GM13977 (cell line): ENCODE measurements around the gene GRAMD2B.
"Not testable (repeated sequence)": the region's sequence is repeated elsewhere in the genome, so short reads cannot be mapped to it uniquely, and the experiment has no call there.

Experiments
- DNase-seq: peaks from one replicate; pipeline ENCODE4 v3.0.0; 2012; ENCODE audit warnings: low spot score
- in situ Hi-C: fragments of 300-500 bp; cut with MboI; formaldehyde crosslinking; loops from one replicate; pipeline ENCODE4 v1.12.0; 2022; ENCODE audit warnings: low sequenced_read_pairs, low pct_unique_long_range_greater_than_20kb, mixed read lengths, inconsistent platforms; ENCODE audit not compliant: unreplicated experiment
- TF ChIP-seq, protein P1 (sequence below): IDR thresholded peaks from 2 replicates; pipeline ENCODE4 v1.5.1; 2012; ENCODE audit warnings: mild to moderate bottlenecking, control low read depth; ENCODE audit not compliant: insufficient read depth; ENCODE audit errors: extremely low read depth, missing control alignments

Gene GRAMD2B

DNA sequence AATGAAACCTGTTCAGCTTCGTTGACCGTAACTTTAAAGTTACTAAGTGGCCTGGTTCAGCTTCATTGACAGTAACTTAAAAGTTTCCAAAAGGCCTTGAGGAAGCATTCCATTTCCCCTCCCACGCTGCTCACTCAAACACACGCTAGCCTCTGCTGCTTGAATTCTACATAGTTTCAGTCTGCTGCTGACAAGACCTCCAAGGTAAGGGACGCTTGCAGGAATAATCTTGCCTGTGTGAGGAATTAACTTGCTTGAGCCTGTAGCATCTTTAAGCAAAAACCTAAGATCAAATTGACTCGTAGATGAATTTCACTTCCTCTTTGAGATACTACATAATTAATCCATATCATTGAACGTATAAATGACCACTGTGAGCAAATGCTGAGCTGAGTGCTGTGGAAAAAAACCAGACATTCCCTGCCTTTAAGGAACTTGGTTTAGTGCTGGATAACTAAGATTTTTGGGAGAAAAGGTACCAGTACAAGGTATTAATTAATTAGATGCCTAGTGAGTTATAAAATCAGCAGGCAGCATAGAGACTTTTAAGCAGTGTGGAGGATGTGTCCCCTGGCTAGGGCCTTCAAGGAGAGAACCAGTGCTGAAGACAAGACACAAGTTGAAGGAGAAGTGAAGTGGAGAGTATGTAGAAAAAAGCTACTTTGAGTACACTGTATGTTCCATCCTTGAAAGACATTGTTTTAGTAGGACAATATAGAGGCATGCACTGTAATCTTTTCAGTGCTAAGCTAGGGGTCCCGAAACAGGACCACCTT, 39.2 kb downstream of the GRAMD2B start:
- DNase-seq, result peak; percentile 32
- TF ChIP-seq, protein P1, sequence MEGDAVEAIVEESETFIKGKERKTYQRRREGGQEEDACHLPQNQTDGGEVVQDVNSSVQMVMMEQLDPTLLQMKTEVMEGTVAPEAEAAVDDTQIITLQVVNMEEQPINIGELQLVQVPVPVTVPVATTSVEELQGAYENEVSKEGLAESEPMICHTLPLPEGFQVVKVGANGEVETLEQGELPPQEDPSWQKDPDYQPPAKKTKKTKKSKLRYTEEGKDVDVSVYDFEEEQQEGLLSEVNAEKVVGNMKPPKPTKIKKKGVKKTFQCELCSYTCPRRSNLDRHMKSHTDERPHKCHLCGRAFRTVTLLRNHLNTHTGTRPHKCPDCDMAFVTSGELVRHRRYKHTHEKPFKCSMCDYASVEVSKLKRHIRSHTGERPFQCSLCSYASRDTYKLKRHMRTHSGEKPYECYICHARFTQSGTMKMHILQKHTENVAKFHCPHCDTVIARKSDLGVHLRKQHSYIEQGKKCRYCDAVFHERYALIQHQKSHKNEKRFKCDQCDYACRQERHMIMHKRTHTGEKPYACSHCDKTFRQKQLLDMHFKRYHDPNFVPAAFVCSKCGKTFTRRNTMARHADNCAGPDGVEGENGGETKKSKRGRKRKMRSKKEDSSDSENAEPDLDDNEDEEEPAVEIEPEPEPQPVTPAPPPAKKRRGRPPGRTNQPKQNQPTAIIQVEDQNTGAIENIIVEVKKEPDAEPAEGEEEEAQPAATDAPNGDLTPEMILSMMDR, result no peak
- in situ Hi-C loops, result no loop called here

- no peak for DNase-seq
- in situ Hi-C loops, result no loop called here
- TF ChIP-seq, protein P1, result no peak
Measured at GRCh38 chr5:126464016-126464415, 40.8 kb downstream of the GRAMD2B start.

DNA sequence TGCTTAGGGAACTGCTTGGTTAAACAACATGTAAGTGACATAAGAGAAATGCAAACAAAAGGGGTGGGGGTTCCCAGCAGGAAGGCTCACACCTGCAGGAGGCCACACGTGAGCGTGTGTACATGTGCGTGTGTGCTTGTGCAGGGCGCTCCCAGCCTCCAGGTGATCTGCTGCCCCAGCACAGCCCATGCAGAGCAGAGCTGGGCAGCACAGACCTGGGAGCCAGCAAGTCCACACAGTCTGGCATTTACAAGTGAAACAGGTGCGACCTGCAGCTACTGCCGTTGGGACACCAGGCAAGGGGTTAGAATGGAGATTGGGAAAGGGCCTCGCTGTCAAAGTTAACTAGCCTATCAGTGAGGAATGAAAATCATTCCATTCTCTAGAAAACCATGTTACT, 41.8 kb downstream of the GRAMD2B start:
- TF ChIP-seq, protein P1, result no peak
- DNase-seq, result no peak
- in situ Hi-C loops, result no loop called here

GRCh38 chr5:126468091-126468490, 44.9 kb downstream of the GRAMD2B start:
- in situ Hi-C loops, result no loop called here
- DNase-seq, result no peak
- TF ChIP-seq, protein P1, result no peak

DNA sequence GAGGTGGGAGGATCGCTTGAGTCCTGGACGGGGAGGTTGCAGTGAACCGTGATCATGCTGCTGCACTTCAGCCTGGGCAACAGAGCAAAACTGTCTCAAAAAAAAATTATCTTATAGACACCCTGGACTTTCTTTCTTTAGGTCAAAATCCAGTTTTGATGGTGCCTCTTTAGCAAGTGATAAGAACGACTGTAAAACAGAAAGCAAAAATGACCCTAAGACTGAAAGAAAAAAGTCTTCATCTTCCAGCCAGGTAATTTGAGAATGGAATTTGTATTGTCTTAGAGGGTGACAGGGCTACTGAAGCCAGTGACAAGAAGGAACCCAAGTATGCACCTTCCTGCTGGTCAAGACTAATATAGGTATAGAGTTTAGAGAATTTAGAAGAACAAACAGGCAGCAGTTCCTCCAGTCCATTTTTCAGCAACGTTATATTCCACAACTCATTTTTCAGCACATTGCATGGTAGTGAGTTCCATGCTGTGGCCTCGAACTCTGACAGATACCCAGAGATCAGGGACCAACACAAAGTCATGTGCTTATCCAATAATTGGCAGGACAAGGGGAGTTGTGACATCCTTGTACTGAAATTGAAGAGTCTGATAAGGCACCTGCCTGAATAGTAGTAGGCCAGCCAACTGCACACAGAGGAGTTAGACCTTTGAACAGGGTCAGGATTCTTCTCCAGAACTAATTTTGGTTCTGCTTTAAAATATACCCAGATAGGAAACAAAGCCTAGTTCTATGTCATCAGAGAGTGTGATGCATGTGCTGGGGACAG, 46.5 kb downstream of the GRAMD2B start:
- in situ Hi-C loops, result no loop called here
- TF ChIP-seq, protein P1, result no peak
- DNase-seq, result no peak

DNA sequence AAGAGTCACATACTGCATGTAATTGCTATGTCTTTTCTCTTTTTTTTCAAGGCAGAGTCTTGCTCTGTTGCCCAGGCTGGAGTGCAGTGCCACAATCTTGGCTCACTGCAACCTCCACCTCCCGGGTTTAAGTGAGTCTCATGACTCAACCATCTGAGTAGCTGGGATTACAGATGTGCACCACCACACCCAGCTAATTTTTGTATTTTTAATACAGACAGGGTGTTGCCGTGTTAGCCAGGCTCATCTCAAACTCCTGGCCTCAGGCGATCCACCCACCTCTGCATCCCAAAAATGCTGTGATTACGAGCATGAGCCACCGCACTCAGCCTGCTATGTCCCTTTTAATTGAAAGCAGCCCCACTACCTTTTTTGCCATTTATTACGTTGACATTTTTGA, 47.3 kb downstream of the GRAMD2B start:
- DNase-seq, in situ Hi-C loops: not testable (repeated sequence)

- no peak for DNase-seq
- in situ Hi-C loops, result no loop called here
- TF ChIP-seq, protein P1, result no peak
Measured at GRCh38 chr5:126471247-126471646, 48.0 kb downstream of the GRAMD2B start.
